Islet precursor cell (in vitro differentiated cells): ENCODE data around the gene TPSB2.
"Not testable (repeated sequence)": the region's sequence is repeated elsewhere in the genome, so short reads cannot be mapped to it uniquely, and the experiment has no call there.

Experiments used
- DNase-seq: peaks from one replicate; pipeline ENCODE4 v3.0.0-alpha.2; 2018

Gene TPSB2

GRCh38 chr16:1198671-1199346 lies 31.2 kb downstream of the TPSB2 start:
- DNase-seq = not testable (repeated sequence)

GRCh38 chr16:1198194-1198593 lies 31.8 kb downstream of the TPSB2 start:
- no peak for DNase-seq

- DNase-seq = no peak
Observed at GRCh38 chr16:1197237-1197866, 32.6 kb downstream of the TPSB2 start.

DNA sequence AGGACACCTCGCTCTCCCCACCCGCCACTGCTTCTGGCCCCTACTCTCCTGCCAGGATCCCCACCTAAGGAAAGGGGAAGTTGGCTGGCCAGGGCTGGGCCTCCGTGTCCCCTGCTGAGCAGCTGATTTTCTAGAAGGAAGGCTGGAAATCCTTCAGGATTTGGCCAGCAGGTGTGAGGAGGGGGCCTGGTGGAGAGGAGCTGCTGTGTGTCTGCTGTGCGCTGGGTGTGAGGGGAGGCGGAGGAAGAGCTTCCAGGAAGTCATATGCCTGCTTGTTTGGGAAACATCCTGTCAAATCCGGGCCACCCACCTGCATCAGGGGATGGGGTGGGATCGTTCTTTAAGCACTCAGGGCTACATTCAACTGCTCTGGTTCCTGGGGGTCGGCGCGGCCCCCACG lies 33.5 kb downstream of the TPSB2 start:
- no peak for DNase-seq

GRCh38 chr16:1195393-1195666 lies 34.7 kb downstream of the TPSB2 start:
- no peak for DNase-seq

GRCh38 chr16:1194665-1195392 lies 35.2 kb downstream of the TPSB2 start:
- DNase-seq = no peak

- no peak for DNase-seq
Observed at GRCh38 chr16:1193825-1194581, 36.0 kb downstream of the TPSB2 start.

- no peak for DNase-seq
Observed at GRCh38 chr16:1193143-1193824, 36.7 kb downstream of the TPSB2 start.

DNA sequence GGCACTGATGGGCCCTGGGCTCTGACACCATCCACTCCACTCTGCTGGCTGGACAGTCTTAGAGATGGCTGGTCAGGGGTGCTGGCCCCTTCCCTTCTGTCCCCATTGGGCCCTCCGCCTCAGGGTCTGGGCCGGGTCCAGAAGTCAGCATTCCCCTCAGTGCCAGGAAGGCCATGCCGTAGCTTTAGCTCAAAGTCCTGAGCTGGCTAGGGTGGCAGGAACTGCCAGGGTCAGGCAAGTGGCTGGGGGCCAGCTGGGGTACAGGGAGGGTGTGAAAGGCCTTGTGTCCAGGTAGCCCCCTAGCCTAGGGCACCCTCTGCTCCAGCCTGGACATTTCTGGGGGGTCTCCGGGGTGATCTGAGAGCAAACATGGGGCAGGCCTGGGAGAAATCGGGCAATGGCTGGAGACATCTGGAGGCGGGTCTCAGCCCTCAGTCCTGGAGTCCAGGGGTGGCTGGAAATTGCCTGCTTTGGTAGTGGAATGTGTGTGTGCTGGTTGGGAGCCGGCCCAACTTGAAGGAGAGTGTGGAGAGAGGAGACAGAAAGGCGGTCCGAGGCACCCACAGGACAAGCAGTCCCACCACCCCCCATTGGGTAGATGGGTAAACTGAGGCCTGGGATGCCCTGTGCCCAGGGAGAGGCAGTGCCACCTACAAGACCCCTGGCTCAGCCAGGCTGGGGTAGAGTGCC lies 37.5 kb downstream of the TPSB2 start:
- DNase-seq = no peak

DNA sequence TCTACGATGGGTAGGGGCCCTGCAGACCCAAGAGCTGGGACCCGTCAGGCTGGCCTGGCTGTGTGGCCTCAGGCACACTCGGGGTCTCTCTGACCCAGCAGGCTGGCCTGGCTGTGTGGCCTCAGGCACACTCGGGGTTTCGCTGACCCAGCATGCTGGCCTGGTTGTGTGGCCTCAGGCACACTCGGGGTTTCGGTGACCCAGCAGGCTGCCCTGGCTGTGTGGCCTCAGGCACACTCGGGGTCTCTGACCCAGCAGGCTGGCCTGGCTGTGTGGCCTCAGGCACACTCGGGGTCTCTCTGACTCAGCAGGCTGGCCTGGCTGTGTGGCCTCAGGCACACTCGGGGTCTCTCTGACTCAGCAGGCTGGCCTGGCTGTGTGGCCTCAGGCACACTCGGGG lies 39.2 kb downstream of the TPSB2 start:
- not testable (repeated sequence) for DNase-seq

DNA sequence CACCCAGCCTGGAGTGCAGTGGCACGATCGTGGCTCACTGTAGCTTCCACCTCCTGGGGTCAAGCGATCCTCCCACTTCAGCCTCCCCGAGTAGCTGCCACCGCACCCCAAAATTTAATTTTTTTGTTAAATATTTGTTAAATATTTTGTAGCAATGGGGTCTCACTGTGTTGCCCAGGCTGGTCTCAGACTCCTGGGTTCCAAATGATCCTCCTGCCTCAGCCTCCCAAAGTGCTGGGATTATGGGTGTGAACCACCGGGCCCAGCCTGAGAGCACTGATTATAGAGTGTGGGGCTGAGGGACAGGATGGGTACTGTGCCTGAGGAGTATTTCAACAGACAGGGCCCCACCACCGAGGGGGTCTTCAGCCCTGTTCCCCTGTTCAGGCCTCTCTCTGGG lies 40.5 kb downstream of the TPSB2 start:
- no peak for DNase-seq

DNA sequence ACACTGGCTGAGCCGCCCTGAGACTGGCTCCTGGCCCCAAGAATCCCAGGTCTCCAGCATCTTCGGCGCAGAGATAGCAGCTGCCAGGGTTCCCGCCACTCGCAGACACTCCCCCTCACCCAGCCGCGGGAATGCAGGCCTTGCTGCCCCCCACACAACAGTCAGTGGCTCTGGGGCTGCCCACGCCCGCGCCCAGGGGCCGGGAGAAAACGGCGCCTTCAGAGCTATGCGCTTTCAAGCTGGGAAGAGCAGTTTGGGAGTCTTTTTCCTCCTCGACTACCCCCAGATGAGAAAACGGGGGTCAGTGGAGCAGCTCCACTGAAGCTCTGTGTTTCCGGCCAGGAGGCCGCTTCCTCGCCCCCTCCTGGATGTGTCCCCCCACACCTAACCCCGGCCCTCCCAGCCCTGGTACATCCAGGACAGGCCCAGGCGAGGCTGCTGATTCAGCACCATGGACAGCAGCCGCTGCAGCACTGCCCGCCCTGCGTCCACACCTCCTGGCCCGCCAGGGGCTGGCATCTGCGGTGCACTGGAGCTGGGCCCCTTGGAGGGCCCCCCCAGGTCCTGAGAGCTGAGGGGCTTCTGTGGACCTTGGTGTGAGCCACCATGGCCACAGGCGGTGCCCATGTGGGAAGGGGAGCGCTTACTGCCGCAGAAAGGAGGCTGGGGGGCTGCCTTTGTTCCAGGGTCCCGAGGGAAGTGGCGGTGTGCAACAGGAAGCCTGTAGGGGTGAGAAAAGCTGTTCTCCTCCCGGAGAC lies 41.4 kb downstream of the TPSB2 start:
- DNase-seq = peak; percentile 85

DNA sequence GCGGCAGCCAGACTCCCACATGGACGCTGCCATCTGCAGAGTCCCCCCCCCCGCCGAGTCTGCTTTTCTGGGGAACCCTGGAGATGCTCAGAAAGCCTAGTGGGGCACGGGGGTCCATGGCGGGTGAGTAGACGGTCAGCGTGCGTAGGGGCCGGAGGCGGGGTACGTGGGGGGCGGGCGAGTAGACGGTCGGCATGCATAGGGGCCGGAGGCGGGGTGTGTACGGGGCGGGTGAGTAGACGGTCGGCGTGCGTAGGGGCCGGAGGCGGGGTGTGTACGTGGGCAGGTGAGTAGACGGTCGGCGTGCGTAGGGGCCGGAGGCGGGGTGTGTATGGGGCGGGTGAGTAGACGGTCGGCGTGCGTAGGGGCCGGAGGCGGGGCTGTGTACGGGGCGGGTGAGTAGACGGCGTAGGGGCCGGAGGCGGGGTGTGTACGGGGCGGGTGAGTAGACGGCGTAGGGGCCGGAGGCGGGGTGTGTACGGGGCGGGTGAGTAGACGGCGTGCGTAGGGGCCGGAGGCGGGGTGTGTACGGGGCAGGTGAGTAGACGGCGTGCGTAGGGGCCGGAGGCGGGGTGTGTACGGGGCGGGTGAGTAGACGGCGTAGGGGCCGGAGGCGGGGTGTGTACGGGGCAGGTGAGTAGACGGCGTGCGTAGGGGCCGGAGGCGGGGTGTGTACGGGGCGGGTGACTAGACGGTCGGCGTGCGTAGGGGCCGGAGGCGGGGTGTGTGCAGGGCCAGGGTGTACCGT lies 44.4 kb downstream of the TPSB2 start:
- not testable (repeated sequence) for DNase-seq

DNA sequence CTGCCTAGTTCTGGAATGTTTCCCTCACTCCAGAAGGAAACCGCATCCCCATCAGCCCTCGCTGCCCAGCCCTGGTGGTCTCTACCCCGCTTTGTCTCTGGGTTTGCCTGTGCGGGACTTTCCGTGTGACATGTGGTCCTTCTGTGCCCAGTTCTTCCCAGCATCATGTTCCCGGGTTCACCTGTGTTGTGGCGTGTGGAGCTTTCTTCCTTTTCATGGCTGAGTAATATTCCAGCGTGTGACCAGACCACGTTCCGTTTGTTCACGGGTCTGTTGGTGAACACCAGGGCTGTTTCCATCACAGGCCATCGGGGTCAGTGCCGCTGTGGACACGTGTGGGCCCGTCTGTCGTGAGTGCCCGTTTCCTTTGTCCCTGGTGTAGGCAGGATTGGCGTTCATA lies 45.0 kb downstream of the TPSB2 start:
- DNase-seq = no peak

GRCh38 chr16:1184156-1184868 lies 45.7 kb downstream of the TPSB2 start:
- no peak for DNase-seq

DNA sequence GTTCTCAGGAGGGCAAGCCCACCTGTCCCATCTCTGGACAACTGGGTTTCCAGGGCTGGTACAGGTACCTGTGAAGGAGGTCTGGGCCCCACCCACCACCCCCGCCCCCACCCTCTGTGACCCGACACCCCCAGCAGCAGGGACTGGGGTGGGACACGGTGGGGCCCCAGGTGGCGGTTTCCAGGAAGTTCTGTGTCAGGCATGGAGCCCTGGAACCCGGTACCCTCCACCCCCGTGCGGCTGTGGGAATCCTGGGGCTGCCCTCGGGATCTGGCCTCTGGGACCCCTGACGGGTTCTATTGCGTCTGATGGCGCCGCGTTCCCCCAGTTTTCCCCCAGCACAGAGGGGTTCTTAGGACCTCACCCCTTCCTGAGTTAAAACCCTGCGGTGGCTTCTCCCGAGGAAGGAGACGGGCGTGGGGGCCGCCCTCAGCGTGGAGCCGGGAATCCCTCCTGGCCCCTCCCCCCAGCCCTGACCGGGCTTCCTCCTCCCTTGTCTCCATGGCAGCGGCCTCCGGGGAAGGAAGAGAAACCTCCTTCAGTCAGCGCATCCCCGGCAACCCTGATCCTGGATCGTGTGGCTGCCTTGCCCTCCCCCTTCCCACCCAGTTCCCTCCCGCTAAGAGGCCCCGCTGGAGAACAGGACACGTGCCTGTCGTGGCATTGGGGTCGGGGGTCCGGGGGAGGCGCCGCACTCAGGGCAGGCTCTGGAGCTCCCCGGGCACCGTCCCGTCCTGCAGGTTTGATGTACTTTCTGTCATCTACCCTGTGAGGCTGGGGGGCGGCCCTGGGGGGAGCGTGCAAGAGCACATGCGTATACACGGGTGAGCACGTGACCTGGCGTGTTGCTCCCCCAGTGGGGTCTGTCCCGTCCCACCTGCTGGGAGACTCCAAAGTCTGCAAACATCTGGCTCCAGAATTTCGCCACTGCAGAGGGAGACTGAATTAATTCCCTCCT lies 46.8 kb downstream of the TPSB2 start:
- DNase-seq = no peak

- DNase-seq = peak; percentile 70
Observed at GRCh38 chr16:1182316-1182671, 47.7 kb downstream of the TPSB2 start.

- no peak for DNase-seq
Observed at GRCh38 chr16:1181404-1182315, 48.3 kb downstream of the TPSB2 start.
